Measurements from ENCODE around the gene SPOCD1.

- TF ChIP-seq, protein P1, sequence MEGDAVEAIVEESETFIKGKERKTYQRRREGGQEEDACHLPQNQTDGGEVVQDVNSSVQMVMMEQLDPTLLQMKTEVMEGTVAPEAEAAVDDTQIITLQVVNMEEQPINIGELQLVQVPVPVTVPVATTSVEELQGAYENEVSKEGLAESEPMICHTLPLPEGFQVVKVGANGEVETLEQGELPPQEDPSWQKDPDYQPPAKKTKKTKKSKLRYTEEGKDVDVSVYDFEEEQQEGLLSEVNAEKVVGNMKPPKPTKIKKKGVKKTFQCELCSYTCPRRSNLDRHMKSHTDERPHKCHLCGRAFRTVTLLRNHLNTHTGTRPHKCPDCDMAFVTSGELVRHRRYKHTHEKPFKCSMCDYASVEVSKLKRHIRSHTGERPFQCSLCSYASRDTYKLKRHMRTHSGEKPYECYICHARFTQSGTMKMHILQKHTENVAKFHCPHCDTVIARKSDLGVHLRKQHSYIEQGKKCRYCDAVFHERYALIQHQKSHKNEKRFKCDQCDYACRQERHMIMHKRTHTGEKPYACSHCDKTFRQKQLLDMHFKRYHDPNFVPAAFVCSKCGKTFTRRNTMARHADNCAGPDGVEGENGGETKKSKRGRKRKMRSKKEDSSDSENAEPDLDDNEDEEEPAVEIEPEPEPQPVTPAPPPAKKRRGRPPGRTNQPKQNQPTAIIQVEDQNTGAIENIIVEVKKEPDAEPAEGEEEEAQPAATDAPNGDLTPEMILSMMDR (conservative IDR thresholded peaks at IDR 0.05): no peak
- TF ChIP-seq EZH2 (IDR thresholded peaks at IDR 0.05; ENCODE audit: low read depth): no peak
Measured at GRCh38 chr1:31814041-31814511, 1.7 kb downstream of the SPOCD1 start.
